PFSK-1 (cell line): ENCODE measurements around the gene EPHA8.

Source experiments
- POLR2AphosphoS5 ChIP-seq: IDR thresholded peaks from 2 replicates; pipeline ENCODE4 v1.6.1; 2012; ENCODE audit warnings: low read depth, mild to moderate bottlenecking, control low read depth, low read length, moderate library complexity
- REST ChIP-seq, 2 experiments: IDR thresholded peaks; 2 replicates each; pipeline versions ENCODE4 v1.6.1 to v1.8.0; 2011 to 2012; ENCODE audit warnings: low read depth in 2 of 2, low read length in 2 of 2, control low read depth in 1 of 2, inconsistent platforms in 1 of 2, mild to moderate bottlenecking in 1 of 2, moderate library complexity in 1 of 2; ENCODE audit not compliant: insufficient read depth in 1 of 2

GRCh38 chr1:22552021-22552420 is 11.3 kb upstream of the EPHA8 start:
- TF ChIP-seq REST (IDR thresholded peaks at IDR 0.05; ENCODE audit: insufficient read depth in 1 of 2, low read depth in 2 of 2, low read length in 2 of 2), result no peak
- no peak for TF ChIP-seq POLR2AphosphoS5
